ENCODE data around the gene ZNF638. TPM values are rescaled to one million over a fixed set of nuclear protein-coding genes. Genes with fewer than 3 reads are reported as not detected.
A peak's percentile ranks its signal among the peaks of the same experiment; 100 is the strongest.

Gene ZNF638
- total RNA-seq, 1 experiment from 2014 or later, result 108 TPM

DNA sequence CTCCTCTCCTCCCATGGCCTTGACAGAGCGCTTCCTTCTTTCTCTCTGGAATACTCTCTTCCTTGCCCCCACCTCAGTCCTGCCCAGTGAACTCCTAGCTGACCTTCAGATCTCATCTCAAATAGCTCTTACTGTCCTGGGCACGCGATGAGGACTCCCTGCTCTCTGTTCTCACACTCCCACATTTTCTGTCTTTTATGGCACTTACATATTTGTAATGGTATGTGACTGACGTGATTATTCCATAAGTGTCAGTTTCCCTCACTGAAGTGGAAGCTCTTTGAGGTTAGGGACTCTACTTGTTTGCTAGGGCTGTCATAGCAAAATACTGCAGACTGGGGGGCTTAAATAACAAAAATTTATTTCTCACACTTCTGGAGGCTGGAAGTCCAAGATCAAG lies 120.1 kb downstream of the ZNF638 start:
- CTCF ChIA-PET, result interaction anchor here (2.4 kb wide), 1 partner anchor 9 kb away, joined by 8 read pairs; no protein-coding TSS in a partner anchor
- Histone ChIP-seq H4K20me1 (ENCODE audit: insufficient read depth) (no peaks in the 10 kb centered on the region), H3K4me1 (ENCODE audit: control insufficient read depth in 1 of 2, insufficient read depth in 2 of 2, low read length in 2 of 2) (peaks cover 5 to 10% of the 10 kb centered on the region in 2 experiments; a peak in 3 of 4 replicates), H3K4me2 (ENCODE audit: low read length) (no peak overlapping the region), H3K9ac (ENCODE audit: low read length) (no peak overlapping the region), H3K9me3 (ENCODE audit: control insufficient read depth in 1 of 2, insufficient read depth in 1 of 2, low read depth in 1 of 2, low read length in 2 of 2) (no peaks in the 10 kb centered on the region), H3K27me3 (ENCODE audit: insufficient read depth, low read length) (no peaks in the 10 kb centered on the region), H3K9me2 (ENCODE audit: insufficient read depth) (no peaks in the 10 kb centered on the region), H3K27ac (ENCODE audit: low read depth, low read length) (no peak overlapping the region), H3K79me2 (ENCODE audit: insufficient read depth, low read length) (no peaks in the 10 kb centered on the region), H3K36me3 (ENCODE audit: control insufficient read depth in 1 of 2, insufficient read depth in 2 of 2, low read length in 2 of 2) (no peaks in the 10 kb centered on the region), H2AFZ (ENCODE audit: low read depth, low read length, poor library complexity, severe bottlenecking) (no peak overlapping the region), H3K4me3 (replicated peaks in 1 of 2; ENCODE audit: low read depth in 1 of 2, low read length in 2 of 2) (no peak overlapping the region)
- TF ChIP-seq, protein P1, sequence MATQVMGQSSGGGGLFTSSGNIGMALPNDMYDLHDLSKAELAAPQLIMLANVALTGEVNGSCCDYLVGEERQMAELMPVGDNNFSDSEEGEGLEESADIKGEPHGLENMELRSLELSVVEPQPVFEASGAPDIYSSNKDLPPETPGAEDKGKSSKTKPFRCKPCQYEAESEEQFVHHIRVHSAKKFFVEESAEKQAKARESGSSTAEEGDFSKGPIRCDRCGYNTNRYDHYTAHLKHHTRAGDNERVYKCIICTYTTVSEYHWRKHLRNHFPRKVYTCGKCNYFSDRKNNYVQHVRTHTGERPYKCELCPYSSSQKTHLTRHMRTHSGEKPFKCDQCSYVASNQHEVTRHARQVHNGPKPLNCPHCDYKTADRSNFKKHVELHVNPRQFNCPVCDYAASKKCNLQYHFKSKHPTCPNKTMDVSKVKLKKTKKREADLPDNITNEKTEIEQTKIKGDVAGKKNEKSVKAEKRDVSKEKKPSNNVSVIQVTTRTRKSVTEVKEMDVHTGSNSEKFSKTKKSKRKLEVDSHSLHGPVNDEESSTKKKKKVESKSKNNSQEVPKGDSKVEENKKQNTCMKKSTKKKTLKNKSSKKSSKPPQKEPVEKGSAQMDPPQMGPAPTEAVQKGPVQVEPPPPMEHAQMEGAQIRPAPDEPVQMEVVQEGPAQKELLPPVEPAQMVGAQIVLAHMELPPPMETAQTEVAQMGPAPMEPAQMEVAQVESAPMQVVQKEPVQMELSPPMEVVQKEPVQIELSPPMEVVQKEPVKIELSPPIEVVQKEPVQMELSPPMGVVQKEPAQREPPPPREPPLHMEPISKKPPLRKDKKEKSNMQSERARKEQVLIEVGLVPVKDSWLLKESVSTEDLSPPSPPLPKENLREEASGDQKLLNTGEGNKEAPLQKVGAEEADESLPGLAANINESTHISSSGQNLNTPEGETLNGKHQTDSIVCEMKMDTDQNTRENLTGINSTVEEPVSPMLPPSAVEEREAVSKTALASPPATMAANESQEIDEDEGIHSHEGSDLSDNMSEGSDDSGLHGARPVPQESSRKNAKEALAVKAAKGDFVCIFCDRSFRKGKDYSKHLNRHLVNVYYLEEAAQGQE (IDR thresholded peaks at IDR 0.05; ENCODE audit: low read depth), result no peak
- TF ChIP-seq YY1 (IDR thresholded peaks at IDR 0.05; ENCODE audit: extremely low read depth, insufficient replicate concordance, low read depth, low read length) (no peak), EZH2 (IDR thresholded peaks at IDR 0.05) (no peak), RAD21 (IDR thresholded peaks at IDR 0.05; ENCODE audit: low read depth) (no peak), ZNF274 (IDR thresholded peaks at IDR 0.05; ENCODE audit: low read depth, low read length) (no peak)
- POLR2A ChIA-PET, result no interaction called here
- no TSS peak for BruUV-seq (replicated peaks)
- intact Hi-C loops (cut with micrococcal nuclease), result no loop called here
- ATAC-seq, result no peak
- DNase-seq (ENCODE audit: low read depth, low spot score), result no peak
- RAD21 ChIA-PET (ENCODE audit: low non-redundant PET in 1 of 2, low total read pairs in 2 of 2, uncharacterized antibody in 2 of 2, unreplicated experiment in 2 of 2), result no interaction called here

DNA sequence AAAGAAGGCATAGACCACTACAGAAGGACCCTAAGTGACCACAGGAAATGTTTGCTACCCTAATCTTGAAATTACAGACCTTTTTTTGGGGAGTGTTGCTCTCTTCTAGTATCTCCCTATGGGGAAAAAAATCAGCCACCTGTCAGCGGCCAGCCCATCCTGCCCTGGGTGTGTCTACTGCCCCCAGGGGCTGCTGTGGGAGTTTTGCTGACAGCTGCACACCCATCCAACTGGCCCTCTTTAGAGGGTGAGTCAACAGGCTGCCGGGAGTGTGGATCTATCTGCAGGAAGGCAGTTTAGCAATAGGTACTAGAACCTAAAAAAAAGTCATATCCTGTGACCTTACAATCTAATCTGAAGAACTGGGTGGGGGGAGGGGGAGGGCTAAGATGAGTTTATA lies 121.0 kb downstream of the ZNF638 start:
- Histone ChIP-seq H3K27me3 (ENCODE audit: insufficient read depth, low read length) (no peaks in the 10 kb centered on the region), H3K9ac (ENCODE audit: low read length) (no peak overlapping the region), H3K4me2 (ENCODE audit: low read length) (peak overlapping the region; percentile 21; the same call in 1 of the 2 replicates), H3K9me3 (ENCODE audit: control insufficient read depth in 1 of 2, insufficient read depth in 1 of 2, low read depth in 1 of 2, low read length in 2 of 2) (no peaks in the 10 kb centered on the region), H3K4me1 (ENCODE audit: control insufficient read depth in 1 of 2, insufficient read depth in 2 of 2, low read length in 2 of 2) (peaks cover 5 to 10% of the 10 kb centered on the region in 2 experiments; a peak in 3 of 4 replicates), H3K27ac (ENCODE audit: low read depth, low read length) (no peak overlapping the region), H3K9me2 (ENCODE audit: insufficient read depth) (no peaks in the 10 kb centered on the region), H2AFZ (ENCODE audit: low read depth, low read length, poor library complexity, severe bottlenecking) (no peak overlapping the region), H3K36me3 (ENCODE audit: control insufficient read depth in 1 of 2, insufficient read depth in 2 of 2, low read length in 2 of 2) (no peaks in the 10 kb centered on the region), H3K4me3 (replicated peaks in 1 of 2; ENCODE audit: low read depth in 1 of 2, low read length in 2 of 2) (no peak overlapping the region), H3K79me2 (ENCODE audit: insufficient read depth, low read length) (no peaks in the 10 kb centered on the region), H4K20me1 (ENCODE audit: insufficient read depth) (no peaks in the 10 kb centered on the region)
- CTCF ChIA-PET, result interaction anchor here (2.4 kb wide), 1 partner anchor 8 kb away, joined by 8 read pairs; no protein-coding TSS in a partner anchor
- no TSS peak for BruUV-seq (replicated peaks)
- RAD21 ChIA-PET (ENCODE audit: low non-redundant PET in 1 of 2, low total read pairs in 2 of 2, uncharacterized antibody in 2 of 2, unreplicated experiment in 2 of 2), result no interaction called here
- peak; percentile 87 for ATAC-seq
- peak; percentile 10 for DNase-seq (ENCODE audit: low read depth, low spot score)
- TF ChIP-seq YY1 (IDR thresholded peaks at IDR 0.05; ENCODE audit: extremely low read depth, insufficient replicate concordance, low read depth, low read length) (no peak), JUND (IDR thresholded peaks at IDR 0.05) (no peak), RAD21 (IDR thresholded peaks at IDR 0.05; ENCODE audit: low read depth) (peak; percentile 20; the same call in 1 of the 2 replicates)
- TF ChIP-seq, protein P2, sequence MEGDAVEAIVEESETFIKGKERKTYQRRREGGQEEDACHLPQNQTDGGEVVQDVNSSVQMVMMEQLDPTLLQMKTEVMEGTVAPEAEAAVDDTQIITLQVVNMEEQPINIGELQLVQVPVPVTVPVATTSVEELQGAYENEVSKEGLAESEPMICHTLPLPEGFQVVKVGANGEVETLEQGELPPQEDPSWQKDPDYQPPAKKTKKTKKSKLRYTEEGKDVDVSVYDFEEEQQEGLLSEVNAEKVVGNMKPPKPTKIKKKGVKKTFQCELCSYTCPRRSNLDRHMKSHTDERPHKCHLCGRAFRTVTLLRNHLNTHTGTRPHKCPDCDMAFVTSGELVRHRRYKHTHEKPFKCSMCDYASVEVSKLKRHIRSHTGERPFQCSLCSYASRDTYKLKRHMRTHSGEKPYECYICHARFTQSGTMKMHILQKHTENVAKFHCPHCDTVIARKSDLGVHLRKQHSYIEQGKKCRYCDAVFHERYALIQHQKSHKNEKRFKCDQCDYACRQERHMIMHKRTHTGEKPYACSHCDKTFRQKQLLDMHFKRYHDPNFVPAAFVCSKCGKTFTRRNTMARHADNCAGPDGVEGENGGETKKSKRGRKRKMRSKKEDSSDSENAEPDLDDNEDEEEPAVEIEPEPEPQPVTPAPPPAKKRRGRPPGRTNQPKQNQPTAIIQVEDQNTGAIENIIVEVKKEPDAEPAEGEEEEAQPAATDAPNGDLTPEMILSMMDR (IDR thresholded peaks at IDR 0.05 in 2 of 3, conservative IDR thresholded peaks at IDR 0.05 in 1 of 3; ENCODE audit: borderline replicate concordance in 1 of 3, insufficient read depth in 1 of 3, low read depth in 2 of 3, low read length in 2 of 3), result peak in 2 of 3 experiments; percentile 26 to 36; a peak in 3 of 6 replicates
- TF ChIP-seq, protein P3, sequence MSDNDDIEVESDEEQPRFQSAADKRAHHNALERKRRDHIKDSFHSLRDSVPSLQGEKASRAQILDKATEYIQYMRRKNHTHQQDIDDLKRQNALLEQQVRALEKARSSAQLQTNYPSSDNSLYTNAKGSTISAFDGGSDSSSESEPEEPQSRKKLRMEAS (IDR thresholded peaks at IDR 0.05), result no peak
- POLR2A ChIA-PET, result no interaction called here
- intact Hi-C loops (cut with micrococcal nuclease), result no loop called here
